Sigmoid colon (tissue), 7 donors: ENCODE results near the gene QRFP. TPM values are rescaled to one million over a fixed set of nuclear protein-coding genes. Genes with fewer than 3 reads are reported as not detected.

Experiments used
- DNase-seq: peaks from one replicate; pipeline ENCODE4 v3.0.0-alpha.2; 2019
- H3K27ac ChIP-seq, 4 donors: fragments of 200-600 bp; sonication (generic); one replicate each; pipeline ENCODE4 v1.5.1; 2016 to 2019; ENCODE audit warnings: mild to moderate bottlenecking in 1 of 4
- H3K27me3 ChIP-seq, 3 donors: fragments of 200-600 bp; sonication (generic); one replicate each; pipeline ENCODE4 v1.5.1; 2019; ENCODE audit warnings: mild to moderate bottlenecking in 1 of 3
- H3K36me3 ChIP-seq, 4 donors: fragments of 200-600 bp; sonication (generic); one replicate each; pipeline ENCODE4 v1.5.1; 2016 to 2019
- H3K4me1 ChIP-seq, 4 donors: fragments of 200-600 bp; sonication (generic); one replicate each; pipeline ENCODE4 v1.5.1; 2017 to 2019
- H3K4me3 ChIP-seq, 4 donors: fragments of 200-600 bp; sonication (generic); one replicate each; pipeline ENCODE4 v1.5.1; 2017 to 2019; ENCODE audit warnings: mild to moderate bottlenecking in 2 of 4, moderate library complexity in 1 of 4
- H3K9me3 ChIP-seq, 4 donors: fragments of 200-600 bp in 3 of 4; sonication (generic) in 3 of 4; one replicate each; pipeline versions ENCODE4 v1.5.1 to v1.6.1; 2013 to 2019
- EP300 ChIP-seq, 4 donors: sonication (generic); formaldehyde crosslinking; IDR thresholded peaks; one replicate each; pipeline ENCODE4 v1.6.1; 2017; ENCODE audit warnings: antibody characterized with exemption in 4 of 4
- POLR2A ChIP-seq, 2 donors: fragments of 450-650 bp; IDR thresholded peaks; one replicate each; pipeline ENCODE4 v1.6.1; 2016; ENCODE audit warnings: antibody characterized with exemption in 2 of 2, mild to moderate bottlenecking in 2 of 2, moderate library complexity in 2 of 2
- POLR2AphosphoS5 ChIP-seq, 4 donors: sonication (generic); formaldehyde crosslinking; IDR thresholded peaks; one replicate each; pipeline ENCODE4 v1.6.1; 2017; ENCODE audit warnings: antibody characterized with exemption in 4 of 4
- WGBS, 2 donors: extraction: QIAGEN DNeasy Blood & Tissue Kit; methylation state at CpG; one replicate each; pipeline ENCODE4 v1.1.7; 2013; 5-methylcytosine and 5-hydroxymethylcytosine counted together
- intact Hi-C: fragments of 100-400 bp; cut with DNase I; formaldehyde crosslinking; loops from one replicate; pipeline ENCODE4 v1.15.1; 2023
- polyA plus RNA-seq, 3 donors: library from polyadenylated mRNA; stranded (reverse); fragments of 200-250 nt; gene quantifications; one replicate each; pipeline ENCODE4 v1.2.3, GENCODE V29; 2013
- total RNA-seq, 4 donors: library from RNA; depleted of rRNA; stranded (reverse); fragments of >200 nt; gene quantifications; one replicate each; pipeline ENCODE4 v1.1.0, GENCODE V29; 2016
- TF ChIP-seq, protein P1 (sequence below), 4 experiments: fragments of 450-650 bp in 3 of 4; fragments of 200-600 bp in 1 of 4; IDR thresholded peaks; one replicate each; pipeline ENCODE4 v1.5.1; 2016 to 2019; ENCODE audit warnings: antibody characterized with exemption in 4 of 4, mild to moderate bottlenecking in 3 of 4, moderate library complexity in 2 of 4
- donor health status: healthy with polysubstance abuse.
- donor health status: Bipolar disorder and iron deficiency.
- donor health status: healthy.

The QRFP gene
- total and polyA plus RNA-seq, 7 donors = 0.20 TPM; not detected in 6

DNA sequence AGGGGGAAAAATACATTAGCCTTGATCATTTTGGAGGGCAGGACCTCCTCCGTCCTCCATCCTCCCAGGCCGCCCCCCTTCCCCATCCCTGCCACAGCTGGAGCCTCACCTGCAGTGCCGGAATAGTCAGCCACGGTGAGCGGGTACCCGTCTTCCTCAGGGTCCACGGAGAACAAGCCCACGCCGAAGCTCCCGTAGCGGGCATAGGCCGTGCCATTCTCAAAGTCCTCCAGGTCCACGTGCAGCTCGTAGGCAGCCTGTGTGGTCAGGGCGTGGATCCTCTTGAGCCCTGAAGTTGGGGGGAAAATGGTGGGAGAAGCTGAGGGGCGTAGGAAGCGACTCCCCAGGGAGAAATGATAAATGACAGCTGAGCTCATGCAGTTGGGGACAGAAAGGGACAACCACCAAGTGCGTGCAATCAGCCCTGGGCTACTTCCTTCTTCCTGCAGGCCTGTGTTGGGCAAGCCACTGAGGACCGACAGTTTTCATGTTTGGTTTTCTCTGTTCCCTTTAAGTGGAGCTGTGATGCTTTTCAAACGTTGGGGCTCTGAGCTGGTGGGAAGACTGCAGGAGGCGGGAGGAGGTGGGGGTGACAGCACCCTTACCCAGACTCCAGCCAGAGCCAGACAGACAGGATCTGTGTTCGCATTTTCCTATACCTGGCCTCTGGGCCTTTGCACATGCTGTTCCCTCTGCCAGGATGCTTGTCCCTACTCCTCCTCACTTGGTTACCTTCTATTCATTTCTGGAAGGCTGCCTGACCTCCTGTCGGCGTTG lies 8.7 kb upstream of the QRFP start:
- WGBS, 2 donors = 90 to 94% methylated on average over 24 of the region's 24 CpGs
- intact Hi-C loops = no loop called here

GRCh38 chr9:130904070-130905044 lies 7.7 kb upstream of the QRFP start:
- intact Hi-C loops = no loop called here
- no peak overlapping the region for H3K27ac ChIP-seq
- H3K4me3 ChIP-seq = no peak overlapping the region
- H3K36me3 ChIP-seq = no peaks in the 10 kb centered on the region
- peaks cover 0 to 45% (median 30%) of the 10 kb centered on the region in 3 donors for H3K27me3 ChIP-seq
- no peaks in the 10 kb centered on the region for H3K4me1 ChIP-seq
- 90 to 91% methylated on average over 48 of the region's 48 CpGs for WGBS, 2 donors
- TF ChIP-seq EP300 (IDR thresholded peaks at IDR 0.05) (no peak), POLR2AphosphoS5 (IDR thresholded peaks at IDR 0.05) (no peak), POLR2A (IDR thresholded peaks at IDR 0.05) (no peak)
- TF ChIP-seq, protein P1, sequence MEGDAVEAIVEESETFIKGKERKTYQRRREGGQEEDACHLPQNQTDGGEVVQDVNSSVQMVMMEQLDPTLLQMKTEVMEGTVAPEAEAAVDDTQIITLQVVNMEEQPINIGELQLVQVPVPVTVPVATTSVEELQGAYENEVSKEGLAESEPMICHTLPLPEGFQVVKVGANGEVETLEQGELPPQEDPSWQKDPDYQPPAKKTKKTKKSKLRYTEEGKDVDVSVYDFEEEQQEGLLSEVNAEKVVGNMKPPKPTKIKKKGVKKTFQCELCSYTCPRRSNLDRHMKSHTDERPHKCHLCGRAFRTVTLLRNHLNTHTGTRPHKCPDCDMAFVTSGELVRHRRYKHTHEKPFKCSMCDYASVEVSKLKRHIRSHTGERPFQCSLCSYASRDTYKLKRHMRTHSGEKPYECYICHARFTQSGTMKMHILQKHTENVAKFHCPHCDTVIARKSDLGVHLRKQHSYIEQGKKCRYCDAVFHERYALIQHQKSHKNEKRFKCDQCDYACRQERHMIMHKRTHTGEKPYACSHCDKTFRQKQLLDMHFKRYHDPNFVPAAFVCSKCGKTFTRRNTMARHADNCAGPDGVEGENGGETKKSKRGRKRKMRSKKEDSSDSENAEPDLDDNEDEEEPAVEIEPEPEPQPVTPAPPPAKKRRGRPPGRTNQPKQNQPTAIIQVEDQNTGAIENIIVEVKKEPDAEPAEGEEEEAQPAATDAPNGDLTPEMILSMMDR (IDR thresholded peaks at IDR 0.05) = no peak
- no peak for DNase-seq
- no peaks in the 10 kb centered on the region for H3K9me3 ChIP-seq

More for the DNA sequence above, 8.7 kb upstream of the QRFP start:
- Histone ChIP-seq H3K27ac (no peak overlapping the region), H3K36me3 (no peaks in the 10 kb centered on the region), H3K9me3 (no peaks in the 10 kb centered on the region), H3K4me3 (no peak overlapping the region), H3K4me1 (no peaks in the 10 kb centered on the region), H3K27me3 (peaks cover 0 to 35% (median 26%) of the 10 kb centered on the region in 3 donors)
- TF ChIP-seq, protein P1 (IDR thresholded peaks at IDR 0.05) = no peak
- TF ChIP-seq POLR2AphosphoS5 (IDR thresholded peaks at IDR 0.05) (no peak), POLR2A (IDR thresholded peaks at IDR 0.05) (no peak)
- no peak for DNase-seq

DNA sequence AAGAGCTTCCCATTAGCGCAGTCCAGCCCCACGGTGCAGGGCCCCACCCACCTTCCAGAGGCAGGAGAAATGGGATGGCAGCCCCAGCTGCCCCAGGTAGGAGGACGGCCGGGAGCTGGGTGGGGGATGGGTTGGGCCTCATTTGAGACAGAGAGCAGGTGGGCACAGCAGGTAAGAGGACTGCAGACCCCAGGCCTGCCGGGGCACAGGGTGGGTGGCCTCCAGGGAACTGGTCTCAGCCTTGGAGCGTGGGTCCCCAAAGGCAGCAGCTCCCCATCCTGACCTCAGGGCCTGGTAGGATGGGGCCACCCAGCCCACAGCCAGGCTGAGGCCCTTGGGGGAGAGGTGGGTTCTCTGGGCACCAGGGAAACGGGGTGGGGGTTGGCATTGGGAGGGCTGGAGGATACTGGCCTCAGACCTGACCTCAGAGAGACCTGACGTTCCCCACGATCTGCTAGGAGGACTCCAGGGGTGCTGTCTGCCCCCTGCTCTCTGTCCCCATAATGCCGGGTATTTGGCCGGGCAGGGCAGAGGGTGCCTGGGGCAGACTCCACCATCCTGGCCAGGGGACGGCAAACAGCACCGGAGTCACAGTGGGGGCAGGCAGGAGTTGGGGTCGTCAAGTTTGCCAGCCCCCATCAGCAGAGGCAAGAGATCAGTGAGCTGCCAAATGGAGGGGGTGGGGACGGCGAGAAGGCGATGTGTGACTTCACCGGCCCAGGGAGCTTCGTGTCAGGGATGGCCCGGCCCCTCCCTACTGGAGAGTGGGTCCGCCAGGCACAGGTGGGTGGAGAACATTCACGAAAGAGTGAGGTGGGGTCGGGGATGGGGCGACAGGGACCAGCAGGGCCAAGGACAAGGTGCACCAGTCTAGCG lies 6.8 kb upstream of the QRFP start:
- 80 to 85% methylated on average over 25 of the region's 25 CpGs for WGBS, 2 donors
- intact Hi-C loops = no loop called here
- Histone ChIP-seq H3K27me3 (peaks cover 0 to 50% (median 33%) of the 10 kb centered on the region in 3 donors), H3K36me3 (no peaks in the 10 kb centered on the region), H3K4me3 (no peak overlapping the region), H3K4me1 (no peaks in the 10 kb centered on the region), H3K27ac (no peak overlapping the region), H3K9me3 (no peaks in the 10 kb centered on the region)
- TF ChIP-seq POLR2AphosphoS5 (IDR thresholded peaks at IDR 0.05) = no peak
- no peak for TF ChIP-seq POLR2A (IDR thresholded peaks at IDR 0.05)
- TF ChIP-seq EP300 (IDR thresholded peaks at IDR 0.05) = no peak
- TF ChIP-seq, protein P1 (IDR thresholded peaks at IDR 0.05) = no peak
- DNase-seq = no peak
